ENCODE data around the gene ENTPD6.

GRCh38 chr20:25222461-25223178 lies 27.1 kb downstream of the ENTPD6 start:
- TF ChIP-seq CTCF (IDR thresholded peaks at IDR 0.05) (no peak), POLR2A (IDR thresholded peaks at IDR 0.05) (no peak)
